Suprapubic skin (tissue), 4 donors: ENCODE measurements around the gene FAM228A. TPM values are rescaled to one million over a fixed set of nuclear protein-coding genes. Genes with fewer than 3 reads are reported as not detected.

Experiments
- DNase-seq, 2 donors: peaks; one replicate each; pipeline ENCODE4 v3.0.0-alpha.2; 2019; ENCODE audit warnings: low spot score in 2 of 2
- H3K27ac ChIP-seq: fragments of 200-600 bp; sonication (generic); one replicate; pipeline ENCODE4 v1.5.1; 2019
- H3K27me3 ChIP-seq: fragments of 200-600 bp; sonication (generic); one replicate; pipeline ENCODE4 v1.5.1; 2019
- H3K36me3 ChIP-seq: fragments of 200-600 bp; sonication (generic); one replicate; pipeline ENCODE4 v1.5.1; 2019
- H3K4me1 ChIP-seq: fragments of 200-600 bp; sonication (generic); one replicate; pipeline ENCODE4 v1.5.1; 2019
- H3K4me3 ChIP-seq: fragments of 200-600 bp; sonication (generic); one replicate; pipeline ENCODE4 v1.5.1; 2019; ENCODE audit warnings: mild to moderate bottlenecking
- H3K9me3 ChIP-seq: fragments of 200-600 bp; sonication (generic); one replicate; pipeline ENCODE4 v1.5.1; 2019
- CTCF ChIP-seq, 2 donors: fragments of 200-600 bp in 1 of 2; fragments of 450-650 bp in 1 of 2; sonication (generic) in 1 of 2; IDR thresholded peaks; one replicate each; pipeline ENCODE4 v1.5.1; 2016 to 2019; ENCODE audit warnings: antibody characterized with exemption in 2 of 2, mild to moderate bottlenecking in 1 of 2, moderate library complexity in 1 of 2
- EP300 ChIP-seq: sonication (generic); formaldehyde crosslinking; IDR thresholded peaks from one replicate; pipeline ENCODE4 v1.6.1; 2017; ENCODE audit warnings: antibody characterized with exemption
- POLR2A ChIP-seq, 2 donors: fragments of 450-650 bp; IDR thresholded peaks; one replicate each; pipeline ENCODE4 v1.6.1; 2017; ENCODE audit warnings: antibody characterized with exemption in 2 of 2, mild to moderate bottlenecking in 2 of 2, moderate library complexity in 2 of 2
- POLR2AphosphoS5 ChIP-seq, 3 donors: sonication (generic); formaldehyde crosslinking; IDR thresholded peaks; one replicate each; pipeline ENCODE4 v1.6.1; 2017; ENCODE audit warnings: antibody characterized with exemption in 3 of 3
- whole genome bisulfite sequencing: methylation state at CpG from one replicate; pipeline ENCODE4 v1.1.5; 2018; 5-methylcytosine and 5-hydroxymethylcytosine counted together
- total RNA-seq, 4 donors: library from RNA; depleted of rRNA; stranded (reverse); fragments of >200 nt; gene quantifications; one replicate each; pipeline ENCODE4 v1.1.0, GENCODE V29; 2016

FAM228A gene
- total RNA-seq, 4 donors from 2014 or later, result 0.72 to 0.89 TPM; not detected in 2

GRCh38 chr2:24152413-24153197 lies 22.2 kb upstream of the FAM228A start:
- TF ChIP-seq CTCF (IDR thresholded peaks at IDR 0.05), result no peak
- TF ChIP-seq POLR2AphosphoS5 (IDR thresholded peaks at IDR 0.05), result no peak
- no peak for TF ChIP-seq POLR2A (IDR thresholded peaks at IDR 0.05)
- TF ChIP-seq EP300, result no peak
- H3K4me1 ChIP-seq, result no peaks in the 10 kb centered on the region
- no peak overlapping the region for H3K27ac ChIP-seq
- H3K27me3 ChIP-seq, result no peaks in the 10 kb centered on the region
- peaks cover 4% of the 10 kb centered on the region for H3K9me3 ChIP-seq
- no peak overlapping the region for H3K4me3 ChIP-seq
- WGBS, result 92% methylated on average over 5 of the region's 5 CpGs
- no peak for DNase-seq
- peaks cover 17% of the 10 kb centered on the region for H3K36me3 ChIP-seq

GRCh38 chr2:24153478-24153877 lies 21.4 kb upstream of the FAM228A start:
- TF ChIP-seq POLR2AphosphoS5 (IDR thresholded peaks at IDR 0.05), result no peak
- H3K4me1 ChIP-seq, result no peaks in the 10 kb centered on the region
- H3K4me3 ChIP-seq, result no peak overlapping the region
- H3K27ac ChIP-seq, result no peak overlapping the region
- no peaks in the 10 kb centered on the region for H3K9me3 ChIP-seq
- H3K27me3 ChIP-seq, result no peaks in the 10 kb centered on the region
- DNase-seq, result no peak
- 71% methylated on average over 4 of the region's 4 CpGs for WGBS
- H3K36me3 ChIP-seq, result peaks cover 17% of the 10 kb centered on the region

- Histone ChIP-seq H3K4me3 (no peak overlapping the region), H3K9me3 (no peaks in the 10 kb centered on the region), H3K36me3 (peaks cover 5% of the 10 kb centered on the region), H3K4me1 (no peaks in the 10 kb centered on the region), H3K27me3 (no peaks in the 10 kb centered on the region), H3K27ac (no peak overlapping the region)
- 86% methylated on average over 5 of the region's 5 CpGs for WGBS
- DNase-seq, result no peak
- TF ChIP-seq CTCF (IDR thresholded peaks at IDR 0.05), result no peak
- TF ChIP-seq POLR2A (IDR thresholded peaks at IDR 0.05), result no peak
- TF ChIP-seq EP300, result no peak
- no peak for TF ChIP-seq POLR2AphosphoS5 (IDR thresholded peaks at IDR 0.05)
These were observed 16.7 kb upstream of the FAM228A start for GRCh38 chr2:24158131-24158530.

GRCh38 chr2:24159708-24160107 lies 15.1 kb upstream of the FAM228A start:
- TF ChIP-seq CTCF (IDR thresholded peaks at IDR 0.05), result no peak
- TF ChIP-seq POLR2AphosphoS5 (IDR thresholded peaks at IDR 0.05), result no peak
- TF ChIP-seq POLR2A (IDR thresholded peaks at IDR 0.05), result no peak
- no peak for TF ChIP-seq EP300
- DNase-seq, result no peak

GRCh38 chr2:24160761-24161160 lies 14.1 kb upstream of the FAM228A start:
- TF ChIP-seq EP300 (no peak), CTCF (IDR thresholded peaks at IDR 0.05) (no peak), POLR2AphosphoS5 (IDR thresholded peaks at IDR 0.05) (no peak), POLR2A (IDR thresholded peaks at IDR 0.05) (no peak)
- Histone ChIP-seq H3K4me3 (no peak overlapping the region), H3K27me3 (no peaks in the 10 kb centered on the region), H3K27ac (no peak overlapping the region), H3K36me3 (peaks cover 2% of the 10 kb centered on the region), H3K4me1 (no peaks in the 10 kb centered on the region), H3K9me3 (no peaks in the 10 kb centered on the region)
- DNase-seq, result no peak

More at GRCh38 chr2:24159708-24160107, 15.1 kb upstream of the FAM228A start:
- H3K9me3 ChIP-seq, result no peaks in the 10 kb centered on the region
- H3K4me3 ChIP-seq, result no peak overlapping the region
- WGBS, result 92% methylated on average over 4 of the region's 4 CpGs
- H3K27me3 ChIP-seq, result no peaks in the 10 kb centered on the region
- no peak overlapping the region for H3K27ac ChIP-seq
- peaks cover 2% of the 10 kb centered on the region for H3K36me3 ChIP-seq
- no peaks in the 10 kb centered on the region for H3K4me1 ChIP-seq
